Measurements from ENCODE around the gene DISC1.
"Not testable (repeated sequence)": the region's sequence is repeated elsewhere in the genome, so short reads cannot be mapped to it uniquely, and the experiment has no call there.

The DISC1 gene

GRCh38 chr1:231705806-231706760, 79.5 kb downstream of the DISC1 start:
- DNase-seq = no peak

GRCh38 chr1:231706934-231707333, 80.3 kb downstream of the DISC1 start:
- DNase-seq = no peak

GRCh38 chr1:231707407-231707806, 80.8 kb downstream of the DISC1 start:
- DNase-seq = no peak

GRCh38 chr1:231708394-231708793, 81.8 kb downstream of the DISC1 start:
- DNase-seq = no peak

- DNase-seq = no peak
These were observed 87.8 kb downstream of the DISC1 start for GRCh38 chr1:231714440-231714839.

GRCh38 chr1:231715816-231716722, 89.5 kb downstream of the DISC1 start:
- peak in 1 of 3 experiments; percentile 12 for DNase-seq

- DNase-seq = no peak
These were observed 90.3 kb downstream of the DISC1 start for GRCh38 chr1:231716879-231717278.

- DNase-seq = no peak
These were observed 93.0 kb downstream of the DISC1 start for GRCh38 chr1:231719485-231720183.

GRCh38 chr1:231720652-231721325, 94.2 kb downstream of the DISC1 start:
- peak in 2 of 3 experiments; percentile 41 to 72 for DNase-seq

GRCh38 chr1:231721436-231721835, 94.8 kb downstream of the DISC1 start:
- no peak for DNase-seq

- no peak for DNase-seq
These were observed 95.8 kb downstream of the DISC1 start for GRCh38 chr1:231722356-231722755.

- no peak for DNase-seq
These were observed 96.6 kb downstream of the DISC1 start for GRCh38 chr1:231723146-231723545.

GRCh38 chr1:231724041-231724440, 97.5 kb downstream of the DISC1 start:
- no peak for DNase-seq

GRCh38 chr1:231724876-231725647, 98.5 kb downstream of the DISC1 start:
- peak; percentile 1 to 42 (median 13) for DNase-seq

- no peak for DNase-seq
These were observed 100.6 kb downstream of the DISC1 start for GRCh38 chr1:231727171-231727570.

- not testable (repeated sequence) for DNase-seq
These were observed 102.4 kb downstream of the DISC1 start for GRCh38 chr1:231728987-231729386.

- DNase-seq = no peak
These were observed 103.0 kb downstream of the DISC1 start for GRCh38 chr1:231729544-231729943.

GRCh38 chr1:231731268-231731667, 104.7 kb downstream of the DISC1 start:
- peak in 1 of 3 experiments; percentile 17 for DNase-seq

- no peak for DNase-seq
These were observed 106.5 kb downstream of the DISC1 start for GRCh38 chr1:231733063-231733462.

- no peak for DNase-seq
These were observed 107.1 kb downstream of the DISC1 start for GRCh38 chr1:231733672-231734071.

GRCh38 chr1:231734417-231734816, 107.8 kb downstream of the DISC1 start:
- DNase-seq = no peak

Data from NCI-H1417 (cell line).